ENCODE data around the gene SLC16A13.
"Not testable (repeated sequence)": the region's sequence is repeated elsewhere in the genome, so short reads cannot be mapped to it uniquely, and the experiment has no call there.

Gene SLC16A13, protein sequence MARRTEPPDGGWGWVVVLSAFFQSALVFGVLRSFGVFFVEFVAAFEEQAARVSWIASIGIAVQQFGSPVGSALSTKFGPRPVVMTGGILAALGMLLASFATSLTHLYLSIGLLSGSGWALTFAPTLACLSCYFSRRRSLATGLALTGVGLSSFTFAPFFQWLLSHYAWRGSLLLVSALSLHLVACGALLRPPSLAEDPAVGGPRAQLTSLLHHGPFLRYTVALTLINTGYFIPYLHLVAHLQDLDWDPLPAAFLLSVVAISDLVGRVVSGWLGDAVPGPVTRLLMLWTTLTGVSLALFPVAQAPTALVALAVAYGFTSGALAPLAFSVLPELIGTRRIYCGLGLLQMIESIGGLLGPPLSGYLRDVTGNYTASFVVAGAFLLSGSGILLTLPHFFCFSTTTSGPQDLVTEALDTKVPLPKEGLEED
- total RNA-seq: 2.1 to 4.1 reads per million in 2 experiments

DNA sequence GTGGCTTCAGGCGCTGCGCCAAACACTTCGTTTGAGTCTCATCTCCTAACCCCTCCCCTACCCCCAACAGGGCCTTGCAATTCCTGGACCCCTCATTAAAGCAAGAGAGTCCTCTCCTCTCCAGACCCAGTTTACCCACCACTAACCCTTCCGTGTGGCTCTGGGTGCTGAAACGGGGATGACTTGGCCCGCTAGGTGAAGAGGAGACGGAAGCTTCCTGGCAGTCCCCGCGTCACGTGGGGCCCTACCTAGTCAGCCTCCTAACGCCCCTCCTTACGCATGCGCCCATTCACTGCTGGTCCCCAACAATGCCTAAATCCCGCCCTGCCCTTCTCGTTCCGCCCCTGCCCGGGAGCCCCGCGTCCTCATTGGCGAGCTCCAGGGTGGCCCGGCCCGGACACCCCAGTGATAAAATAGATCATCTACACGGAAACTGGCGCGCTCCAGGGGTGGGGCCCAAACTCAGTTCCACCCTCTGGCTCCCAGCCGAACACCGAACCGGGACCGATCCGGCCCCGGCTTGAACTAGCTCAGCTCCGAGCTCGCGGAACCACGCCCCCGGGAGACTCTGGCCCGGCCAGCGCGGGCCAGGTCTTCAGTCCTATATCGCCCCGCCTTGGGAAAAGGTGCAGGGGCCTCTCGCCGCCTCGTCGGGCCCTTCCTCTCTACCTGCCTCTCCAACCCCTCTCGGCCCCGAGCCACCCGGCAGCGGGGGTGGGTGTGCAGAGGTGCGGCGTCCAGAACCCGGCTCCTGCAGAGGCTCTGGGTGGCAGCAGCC is at the start of gene SLC16A13:
Gene SLC16A13 (plus strand): TSS at position 425 of the 778 bp plus-strand sequence. CDS start 368 bp downstream, outside the sequence.
- DNase-seq (ENCODE audit: low read depth): peak; percentile 98

DNA sequence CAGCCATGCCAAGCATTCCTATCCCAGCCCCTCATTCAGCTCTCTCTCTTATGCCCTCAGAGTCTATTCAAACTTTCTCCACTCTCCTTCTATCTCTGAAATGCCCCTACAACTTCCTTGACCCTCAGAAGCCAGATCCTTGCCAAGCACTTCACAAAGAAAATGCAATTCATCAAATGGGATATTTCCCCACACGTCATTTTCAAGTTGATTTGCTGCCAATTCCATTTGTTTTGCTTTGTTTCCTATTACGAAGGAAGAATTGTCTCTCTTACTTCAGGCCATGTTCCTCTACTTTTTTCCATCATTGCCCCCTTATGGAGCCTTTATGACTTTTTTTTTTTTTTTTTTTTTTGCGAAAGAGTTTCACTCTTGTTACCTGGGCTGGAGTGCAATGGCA is 49.1 kb upstream of the SLC16A13 start:
- no peak for DNase-seq (ENCODE audit: low read depth)

DNA sequence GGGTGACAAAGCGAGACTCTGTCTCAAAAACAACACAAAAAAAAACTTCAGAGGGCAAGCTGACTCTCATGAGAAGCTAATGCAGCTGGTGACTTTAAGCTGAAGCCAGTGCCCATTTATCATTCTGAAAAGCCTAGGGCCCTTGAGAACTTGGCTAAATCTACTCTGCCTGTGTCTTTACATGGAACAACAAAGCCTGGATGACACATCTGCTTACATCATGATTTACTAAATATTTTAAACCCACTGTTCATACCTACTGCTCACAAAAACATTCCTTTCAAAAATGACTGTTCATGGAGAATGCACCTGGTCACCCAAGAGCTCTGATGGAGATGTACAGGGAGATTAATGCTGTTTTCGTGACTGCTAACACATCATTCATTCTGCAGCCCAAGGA is 46.0 kb upstream of the SLC16A13 start:
- DNase-seq (ENCODE audit: low read depth): no peak

DNA sequence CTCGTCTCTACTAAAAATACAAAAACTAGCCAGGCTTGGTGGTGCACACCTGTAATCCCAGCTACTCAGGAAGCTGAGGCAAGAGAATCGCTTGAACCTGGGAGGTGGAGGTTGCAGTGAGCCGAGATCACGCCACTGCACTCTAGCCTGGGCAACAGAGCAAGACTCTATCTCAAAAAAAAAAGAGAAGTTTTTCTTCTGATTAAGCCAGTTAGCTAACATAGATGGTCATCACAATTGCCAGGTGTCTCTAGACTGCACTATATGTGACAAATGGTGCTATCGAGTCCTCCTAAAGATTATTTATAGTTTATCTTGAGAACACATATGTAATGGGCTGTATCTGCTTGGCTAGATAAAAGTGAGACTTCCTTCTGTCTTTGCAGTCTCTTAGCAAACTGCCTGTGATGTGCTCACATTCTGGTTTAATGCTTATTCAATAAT is 42.2 kb upstream of the SLC16A13 start:
- DNase-seq (ENCODE audit: low read depth): not testable (repeated sequence)

DNA sequence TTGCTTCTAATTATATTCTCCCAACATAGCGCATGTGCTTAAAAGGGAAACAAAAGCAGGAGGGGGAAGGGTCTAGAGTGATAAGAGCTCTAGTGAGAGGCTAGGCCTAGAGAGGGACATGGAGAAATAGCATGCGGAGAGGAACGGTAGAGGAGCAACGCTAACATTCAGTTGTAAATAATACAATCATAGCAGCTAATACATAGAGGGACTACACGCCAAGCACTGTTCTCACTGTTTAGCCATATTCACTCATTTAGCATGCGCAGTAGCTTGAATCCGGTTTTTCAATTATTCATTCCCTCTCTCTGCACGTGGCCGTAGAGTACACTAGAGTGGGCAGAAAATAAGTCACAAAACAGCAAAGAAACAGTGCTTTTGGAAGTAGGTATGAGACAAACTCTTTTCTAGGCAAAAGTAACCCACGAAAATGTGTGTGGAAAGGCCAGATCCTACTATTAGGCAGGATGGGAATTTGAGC is 41.7 kb upstream of the SLC16A13 start:
- no peak for DNase-seq (ENCODE audit: low read depth)

DNA sequence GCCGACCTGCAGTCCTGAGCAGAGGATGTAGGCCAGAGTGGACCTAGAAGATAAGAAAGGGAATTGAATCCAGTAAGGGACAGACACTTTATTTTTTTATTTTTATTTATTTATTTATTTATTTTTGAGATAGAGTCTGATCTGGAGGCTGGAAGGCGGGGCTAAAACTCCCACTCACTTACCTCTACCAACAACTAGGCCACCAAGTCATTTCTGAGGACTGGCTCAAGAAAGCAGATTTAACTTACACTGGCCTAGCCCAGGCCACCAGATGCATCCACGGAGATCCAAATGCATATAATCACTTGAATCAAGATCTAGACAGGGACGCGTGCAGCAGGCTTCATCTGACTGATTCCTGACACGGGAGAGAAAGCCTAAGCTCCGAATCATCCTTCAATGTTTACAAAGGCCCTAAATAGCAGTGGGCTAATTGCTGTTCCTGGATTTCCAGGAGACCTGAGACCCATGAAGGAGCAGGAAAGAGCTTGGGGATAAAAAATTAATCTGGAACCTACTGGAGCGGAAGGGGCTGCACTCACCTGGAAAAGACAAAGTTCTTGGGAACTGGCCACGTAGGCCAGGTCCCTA is 41.1 kb upstream of the SLC16A13 start:
- DNase-seq (ENCODE audit: low read depth): no peak

DNA sequence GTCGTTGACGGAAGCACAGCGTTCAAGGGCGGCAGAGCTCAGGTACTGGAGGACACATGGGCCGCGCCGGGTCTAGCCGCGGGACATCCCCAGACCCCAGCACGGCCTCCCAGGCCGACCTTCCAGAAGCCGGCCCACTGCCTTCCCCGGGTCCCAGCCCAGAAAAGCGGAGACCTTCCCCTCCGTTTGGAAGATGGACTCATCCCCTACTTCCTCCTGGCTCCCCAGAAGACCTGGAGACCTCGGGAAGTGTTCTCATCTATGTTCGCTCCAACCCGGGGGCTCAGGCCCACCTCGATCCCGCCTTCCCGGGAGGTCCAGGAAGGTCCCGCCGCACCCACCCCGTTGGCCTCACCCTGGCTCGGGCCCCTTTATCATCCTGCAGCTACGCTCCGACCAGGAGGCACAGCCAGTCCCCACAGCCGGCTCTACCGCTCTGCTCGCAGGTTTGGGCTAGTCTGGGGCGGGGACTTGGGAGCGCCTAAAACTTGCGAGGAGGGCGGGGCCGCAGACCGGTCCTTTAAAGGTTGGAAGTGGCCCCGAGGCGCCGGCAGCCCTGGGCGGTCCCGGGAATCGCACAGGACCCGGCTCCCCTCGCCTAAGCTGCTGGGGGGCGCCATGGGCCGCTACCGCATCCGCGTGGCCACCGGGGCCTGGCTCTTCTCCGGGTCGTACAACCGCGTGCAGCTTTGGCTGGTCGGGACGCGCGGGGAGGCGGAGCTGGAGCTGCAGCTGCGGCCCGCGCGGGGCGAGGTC is 40.1 kb upstream of the SLC16A13 start, which contains the start of gene ALOX12:
Gene ALOX12 (plus strand): TSS at position 550 of the 756 bp plus-strand sequence. CDS start 69 bp downstream, at position 619.
- no peak for DNase-seq (ENCODE audit: low read depth)

DNA sequence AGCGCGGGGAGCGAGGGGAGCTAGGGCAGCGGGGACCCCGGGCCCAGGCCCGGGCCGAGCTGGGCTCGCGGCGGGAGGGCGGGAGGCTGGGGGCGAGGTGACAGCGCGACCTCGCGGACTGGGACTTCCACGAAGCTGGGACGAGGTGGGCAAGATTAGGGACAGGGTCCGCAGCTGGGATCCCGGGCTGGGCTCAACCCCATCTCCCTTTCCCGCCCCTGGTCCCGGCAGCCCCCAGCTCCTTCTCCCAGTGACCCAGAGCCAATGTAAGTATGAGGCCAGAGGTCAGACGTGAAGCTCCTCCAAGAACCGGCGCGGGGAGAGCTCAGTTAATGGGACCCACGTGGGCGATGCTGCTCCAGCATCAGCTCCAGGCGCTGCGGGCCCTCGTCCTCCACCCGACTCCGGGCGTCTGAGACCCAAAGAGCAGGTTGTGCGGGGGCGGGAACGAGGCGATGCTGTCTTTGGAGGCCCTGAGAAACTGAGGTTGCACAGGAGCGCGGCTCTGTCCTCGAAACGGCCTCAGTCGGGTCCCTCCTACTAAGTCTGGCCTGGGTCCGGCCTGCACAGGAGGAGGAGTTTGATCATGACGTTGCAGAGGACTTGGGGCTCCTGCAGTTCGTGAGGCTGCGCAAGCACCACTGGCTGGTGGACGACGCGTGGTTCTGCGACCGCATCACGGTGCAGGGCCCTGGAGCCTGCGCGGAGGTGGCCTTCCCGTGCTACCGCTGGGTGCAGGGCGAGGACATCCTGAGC is 39.4 kb upstream of the SLC16A13 start:
- DNase-seq (ENCODE audit: low read depth): no peak

DNA sequence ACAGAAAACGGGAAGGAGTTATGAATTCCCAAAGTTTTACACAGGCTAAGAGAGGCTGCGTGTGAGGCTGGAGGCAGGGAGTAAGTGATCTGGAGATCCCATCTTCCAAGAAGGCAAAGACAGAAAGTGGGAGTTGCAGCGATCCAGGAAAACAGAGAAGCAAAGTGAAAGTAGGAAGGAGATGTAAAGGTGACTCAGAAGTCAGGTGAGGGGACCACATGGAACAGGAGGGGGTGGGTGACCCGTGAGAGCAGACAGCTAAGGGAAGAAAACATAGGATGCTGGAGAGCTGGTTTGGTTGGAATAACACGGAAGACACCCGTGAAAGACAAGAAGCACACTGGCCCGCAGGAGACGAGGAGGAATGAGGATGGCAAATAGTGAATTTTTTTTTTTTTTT is 38.6 kb upstream of the SLC16A13 start:
- no peak for DNase-seq (ENCODE audit: low read depth)

DNA sequence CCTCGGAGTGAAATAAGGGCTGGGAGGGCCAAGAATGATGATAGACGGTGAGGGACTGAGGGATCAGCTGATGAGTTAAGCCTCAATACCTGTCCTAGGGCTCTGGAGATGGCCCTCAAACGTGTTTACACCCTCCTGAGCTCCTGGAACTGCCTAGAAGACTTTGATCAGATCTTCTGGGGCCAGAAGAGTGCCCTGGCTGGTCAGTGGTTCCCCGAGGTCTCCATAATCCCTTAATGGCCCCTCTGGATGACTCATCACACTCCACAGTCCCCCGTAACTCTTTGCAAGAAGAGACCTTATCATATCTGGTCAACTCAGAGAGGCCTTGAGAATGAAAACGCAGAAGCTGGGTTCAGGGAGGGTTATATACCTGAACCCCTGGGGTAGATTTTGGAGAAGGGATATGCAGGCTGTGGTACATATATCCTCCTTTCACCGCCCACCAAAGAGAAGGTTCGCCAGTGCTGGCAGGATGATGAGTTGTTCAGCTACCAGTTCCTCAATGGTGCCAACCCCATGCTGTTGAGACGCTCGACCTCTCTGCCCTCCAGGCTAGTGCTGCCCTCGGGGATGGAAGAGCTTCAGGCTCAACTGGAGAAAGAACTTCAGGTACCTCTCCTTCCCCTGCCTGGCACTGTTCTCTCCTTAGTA is 36.8 kb upstream of the SLC16A13 start:
- no peak for DNase-seq (ENCODE audit: low read depth)

DNA sequence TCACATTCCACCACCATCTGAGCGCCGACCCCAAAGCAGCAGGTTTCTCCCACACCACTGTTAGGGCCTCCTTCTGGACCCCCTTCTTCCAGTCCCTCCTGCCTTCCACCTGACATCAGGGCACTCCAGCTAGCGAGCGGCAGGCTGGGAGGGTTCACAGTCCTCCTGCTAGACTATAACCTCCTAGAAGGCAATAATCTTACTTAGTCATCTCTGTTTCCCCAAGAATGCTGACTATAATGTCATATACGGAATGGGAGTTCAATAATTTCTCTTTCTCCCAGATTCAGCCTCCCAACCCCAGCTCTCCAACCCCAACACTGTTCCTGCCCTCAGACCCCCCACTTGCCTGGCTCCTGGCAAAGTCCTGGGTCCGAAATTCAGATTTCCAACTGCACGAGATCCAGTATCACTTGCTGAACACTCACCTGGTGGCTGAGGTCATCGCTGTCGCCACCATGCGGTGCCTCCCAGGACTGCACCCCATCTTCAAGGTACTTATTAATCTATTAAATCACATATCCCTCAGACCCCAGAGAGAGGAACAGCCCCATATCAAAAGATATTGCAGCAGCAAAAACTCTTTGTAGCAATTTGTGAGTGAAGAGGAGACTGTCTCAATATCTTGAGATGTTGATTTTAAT is 34.4 kb upstream of the SLC16A13 start:
- DNase-seq (ENCODE audit: low read depth): peak; percentile 24

DNA sequence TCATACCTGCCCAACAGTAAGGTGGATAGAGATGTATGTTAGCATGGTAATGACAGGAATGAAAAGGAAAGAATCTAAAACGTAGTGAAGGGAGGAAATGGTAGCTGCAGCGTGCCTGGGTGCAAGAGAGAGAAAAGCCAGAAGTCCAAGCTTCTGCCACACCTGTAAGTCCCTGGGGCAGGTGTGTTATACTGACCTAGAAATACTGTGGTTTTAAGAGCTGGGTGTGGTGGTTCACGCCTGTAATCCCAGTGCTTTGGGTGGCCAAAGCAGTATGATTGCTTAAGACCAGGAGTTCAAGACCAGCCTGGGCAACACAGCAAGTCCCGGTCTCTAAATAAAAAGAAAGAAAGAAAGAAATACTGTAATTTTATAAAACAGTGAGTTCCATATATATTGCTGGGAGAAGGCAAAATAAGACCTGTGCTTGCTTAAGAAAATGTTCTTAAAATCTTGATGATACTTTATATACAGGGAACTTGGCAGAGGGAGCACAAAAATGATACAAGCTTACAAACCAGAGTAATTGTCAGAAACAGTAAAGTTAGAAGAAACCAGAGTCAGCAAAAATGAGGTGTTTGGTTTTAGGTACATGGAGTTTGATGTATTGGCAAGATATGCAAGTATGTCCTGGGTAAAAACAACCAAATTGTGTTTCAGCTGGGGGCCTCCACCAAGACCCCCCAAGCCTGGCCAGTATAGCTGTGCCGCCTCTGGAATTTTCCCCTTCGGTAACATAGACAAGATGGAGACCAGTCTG is 33.3 kb upstream of the SLC16A13 start:
- DNase-seq (ENCODE audit: low read depth): no peak

DNA sequence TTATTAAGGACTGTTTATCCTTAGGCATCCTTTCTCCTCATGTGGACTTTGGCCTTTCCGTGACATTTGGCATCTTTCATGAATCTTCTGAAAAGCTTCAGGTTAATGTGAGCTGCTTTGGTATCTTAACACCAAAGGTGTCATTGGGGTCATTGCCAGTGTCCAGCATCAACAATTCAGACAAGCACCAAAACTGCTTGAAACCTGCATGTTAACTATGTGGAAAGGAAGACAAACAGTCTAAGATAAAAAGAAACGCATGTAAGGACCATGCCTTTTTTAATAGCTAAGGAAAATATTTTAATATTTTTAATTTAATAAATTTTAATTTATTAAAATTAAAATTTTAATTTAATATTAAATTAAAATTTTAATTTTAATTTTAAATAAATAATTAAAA is 32.1 kb upstream of the SLC16A13 start:
- DNase-seq (ENCODE audit: low read depth): no peak

DNA sequence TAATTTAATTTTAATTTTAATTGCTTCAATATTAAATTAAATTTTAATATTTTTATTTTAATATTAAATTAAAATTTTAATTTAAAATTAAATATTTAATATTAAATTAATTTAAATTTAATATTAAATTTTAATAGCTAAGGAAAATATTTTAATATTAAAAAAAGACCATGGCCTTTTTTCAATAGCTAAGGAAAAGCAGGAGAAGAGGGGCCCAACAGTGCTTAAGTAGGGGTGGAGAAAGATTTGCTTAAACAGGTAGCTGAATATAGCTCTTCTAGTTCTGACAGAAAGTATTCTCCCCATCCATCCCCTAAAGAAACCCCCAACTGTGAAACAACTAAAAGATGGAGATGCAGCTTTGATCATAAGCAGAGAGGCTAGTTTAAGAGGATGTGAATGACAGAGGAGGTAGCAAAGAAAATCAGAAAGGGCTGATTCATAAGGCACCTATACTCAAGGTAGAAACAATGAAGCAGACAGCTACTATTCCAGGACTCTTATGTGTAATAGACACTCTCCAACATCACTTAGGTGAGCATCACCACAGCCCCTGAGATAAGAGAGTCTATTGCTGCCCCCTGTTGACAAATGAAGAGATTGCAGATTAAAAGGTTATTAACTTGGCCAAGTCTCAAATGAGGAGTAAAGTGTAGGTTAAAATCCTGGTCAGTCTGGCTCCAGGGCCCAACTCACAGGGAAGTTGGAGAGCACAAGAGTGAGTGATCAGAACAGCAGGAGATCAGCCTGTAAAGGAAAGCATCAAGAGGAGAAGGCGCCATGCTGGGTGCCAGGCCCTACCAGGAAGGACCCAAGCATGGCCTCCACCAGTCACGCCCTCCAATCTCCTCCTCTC is 31.2 kb upstream of the SLC16A13 start:
- DNase-seq (ENCODE audit: low read depth): no peak

DNA sequence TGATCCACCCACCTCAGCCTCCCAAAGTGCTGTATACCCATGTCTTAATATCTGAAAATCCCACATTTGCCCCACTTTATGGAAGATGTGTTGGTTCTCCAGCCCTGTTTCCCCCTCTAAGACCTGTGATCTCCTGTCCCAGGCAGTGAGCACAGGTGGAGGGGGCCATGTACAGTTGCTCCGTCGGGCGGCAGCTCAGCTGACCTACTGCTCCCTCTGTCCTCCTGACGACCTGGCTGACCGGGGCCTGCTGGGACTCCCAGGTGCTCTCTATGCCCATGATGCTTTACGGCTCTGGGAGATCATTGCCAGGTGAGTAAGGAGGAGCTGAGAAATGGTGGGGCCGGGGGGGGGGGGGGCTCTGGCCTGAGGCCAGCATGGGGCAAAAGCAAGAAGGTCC is 30.1 kb upstream of the SLC16A13 start:
- DNase-seq (ENCODE audit: low read depth): no peak

DNA sequence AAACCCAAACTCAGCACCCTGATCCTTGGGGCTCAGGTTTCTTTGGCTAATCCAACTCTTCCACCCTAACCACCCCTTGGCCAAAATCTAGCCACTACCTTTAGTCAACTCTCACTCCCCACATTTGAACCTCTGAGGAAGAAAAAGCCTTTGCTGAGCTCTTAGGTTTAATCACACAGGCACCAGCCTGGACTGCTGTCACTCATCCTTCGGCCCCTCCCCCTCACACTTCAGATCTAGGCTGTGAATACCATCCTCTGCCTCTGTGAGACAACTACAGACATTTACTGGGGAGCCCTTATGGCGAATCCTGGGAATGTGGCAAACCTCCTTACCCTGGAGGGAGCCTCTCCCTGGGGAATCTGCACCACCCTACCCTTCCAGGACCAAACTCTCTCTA is 28.7 kb upstream of the SLC16A13 start:
- no peak for DNase-seq (ENCODE audit: low read depth)

DNA sequence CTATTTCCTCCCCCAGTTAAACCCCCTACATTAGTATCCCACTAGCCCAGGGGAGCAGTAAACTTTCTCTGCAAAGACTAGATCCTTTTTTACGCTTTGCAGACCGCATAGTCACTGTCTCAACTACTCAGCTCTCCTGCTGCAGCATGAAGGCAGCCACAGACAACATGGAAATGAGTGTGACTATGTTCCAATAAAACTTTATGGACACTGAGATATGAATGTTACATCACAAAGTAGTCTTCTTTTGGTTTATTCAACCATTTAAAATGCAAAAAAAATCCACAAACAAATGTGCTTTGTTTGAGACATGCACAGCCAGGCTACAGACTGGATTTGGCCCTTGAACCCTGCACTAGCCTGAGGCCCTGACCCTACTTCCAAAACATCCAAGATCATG is 25.3 kb upstream of the SLC16A13 start:
- DNase-seq (ENCODE audit: low read depth): no peak

DNA sequence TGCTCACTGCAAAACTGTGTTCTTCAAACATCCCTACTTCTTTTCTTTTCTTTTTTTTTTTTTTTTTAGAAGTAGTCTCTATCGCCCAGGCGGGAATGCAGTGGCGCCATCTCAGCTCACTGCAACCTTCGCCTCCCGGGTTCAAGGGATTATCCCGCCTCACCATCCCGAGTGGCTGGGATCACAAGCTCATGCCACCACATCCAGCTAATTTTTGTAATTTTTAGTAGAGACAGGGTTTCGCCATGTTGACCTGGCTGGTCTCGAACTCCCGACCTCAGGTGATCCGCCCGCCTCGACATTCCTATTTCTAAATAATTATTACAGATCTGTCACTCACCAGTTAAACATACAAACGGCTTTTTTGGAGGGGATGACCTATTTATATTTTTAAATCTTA is 24.4 kb upstream of the SLC16A13 start:
- no peak for DNase-seq (ENCODE audit: low read depth)

Measured in T follicular helper cell (primary cell).